ENCODE measurements around the gene AMOTL2.

Gene AMOTL2

DNA sequence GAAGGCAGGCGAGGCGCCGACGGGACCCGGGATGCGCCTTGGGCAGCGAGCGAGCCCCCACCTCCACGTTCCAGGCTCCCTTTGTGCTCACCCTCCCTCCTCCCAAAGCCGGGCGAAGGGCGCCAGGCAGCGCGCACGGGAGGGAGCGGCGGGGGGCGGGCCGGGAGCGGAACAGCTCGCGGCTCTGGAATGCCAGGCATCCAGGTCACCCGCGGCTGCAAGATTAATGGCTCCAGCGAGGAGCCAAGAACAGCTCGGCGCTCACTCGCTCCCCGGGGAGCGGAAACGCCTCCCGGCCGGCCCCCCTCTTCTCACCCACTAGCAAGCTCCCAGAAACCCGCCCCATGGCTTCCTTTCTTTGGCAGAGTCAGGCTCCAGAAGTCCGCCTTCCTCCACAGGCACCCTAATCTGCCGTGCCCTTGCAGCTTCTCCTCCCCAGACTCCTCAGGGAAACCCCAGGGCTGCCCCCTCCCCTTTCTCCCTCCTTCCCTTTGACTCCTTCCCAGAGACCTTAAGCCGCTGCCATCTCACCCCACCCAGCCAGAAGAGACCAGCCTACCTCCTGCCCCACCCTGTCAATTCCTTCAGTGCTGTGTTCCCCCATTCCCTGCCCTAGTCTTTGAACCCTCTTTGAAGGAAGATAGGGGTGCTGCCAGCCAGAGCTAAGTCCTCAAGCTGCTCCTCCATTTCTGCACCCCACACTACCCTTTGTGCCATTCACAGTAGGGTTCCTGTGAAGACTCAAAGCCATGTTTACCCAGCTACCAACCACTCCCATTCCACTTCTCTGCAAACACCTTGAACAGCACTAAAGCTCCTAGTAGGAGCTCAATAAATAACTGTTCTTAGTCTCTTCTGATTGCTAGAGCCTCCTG is 9.9 kb downstream of the AMOTL2 start:
- TF ChIP-seq, protein P1, sequence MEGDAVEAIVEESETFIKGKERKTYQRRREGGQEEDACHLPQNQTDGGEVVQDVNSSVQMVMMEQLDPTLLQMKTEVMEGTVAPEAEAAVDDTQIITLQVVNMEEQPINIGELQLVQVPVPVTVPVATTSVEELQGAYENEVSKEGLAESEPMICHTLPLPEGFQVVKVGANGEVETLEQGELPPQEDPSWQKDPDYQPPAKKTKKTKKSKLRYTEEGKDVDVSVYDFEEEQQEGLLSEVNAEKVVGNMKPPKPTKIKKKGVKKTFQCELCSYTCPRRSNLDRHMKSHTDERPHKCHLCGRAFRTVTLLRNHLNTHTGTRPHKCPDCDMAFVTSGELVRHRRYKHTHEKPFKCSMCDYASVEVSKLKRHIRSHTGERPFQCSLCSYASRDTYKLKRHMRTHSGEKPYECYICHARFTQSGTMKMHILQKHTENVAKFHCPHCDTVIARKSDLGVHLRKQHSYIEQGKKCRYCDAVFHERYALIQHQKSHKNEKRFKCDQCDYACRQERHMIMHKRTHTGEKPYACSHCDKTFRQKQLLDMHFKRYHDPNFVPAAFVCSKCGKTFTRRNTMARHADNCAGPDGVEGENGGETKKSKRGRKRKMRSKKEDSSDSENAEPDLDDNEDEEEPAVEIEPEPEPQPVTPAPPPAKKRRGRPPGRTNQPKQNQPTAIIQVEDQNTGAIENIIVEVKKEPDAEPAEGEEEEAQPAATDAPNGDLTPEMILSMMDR (IDR thresholded peaks at IDR 0.05; ENCODE audit: control insufficient read depth, insufficient read depth, low read depth, low read length, missing control alignments): no peak
- peak overlapping the region; percentile 20 for H3K4me3 ChIP-seq (ENCODE audit: control insufficient read depth, low read depth, low read length)
- DNase-seq (ENCODE audit: low read depth): peak; percentile 95

DNA sequence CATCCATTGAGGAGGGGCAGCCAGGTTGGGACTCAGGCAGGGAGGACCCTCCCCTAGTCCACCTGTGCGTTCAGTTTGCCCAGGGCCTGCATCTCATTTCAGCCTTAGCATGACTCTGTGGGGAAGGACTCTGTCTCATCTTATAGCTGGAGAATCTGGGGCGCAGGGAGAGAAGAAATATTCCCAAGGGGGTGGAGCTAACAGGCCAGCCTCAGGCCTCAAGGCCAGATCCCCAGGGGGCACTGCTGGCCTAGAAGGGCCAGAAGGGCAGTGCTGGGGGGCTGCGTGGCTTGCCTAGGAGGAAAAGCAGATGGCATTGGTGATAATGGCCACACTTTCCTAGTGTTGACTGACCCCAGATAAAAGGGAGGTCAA is 10.9 kb downstream of the AMOTL2 start:
- no peak for DNase-seq (ENCODE audit: low read depth)
- no peak overlapping the region for H3K4me3 ChIP-seq (ENCODE audit: control insufficient read depth, low read depth, low read length)
- TF ChIP-seq, protein P1 (IDR thresholded peaks at IDR 0.05; ENCODE audit: control insufficient read depth, insufficient read depth, low read depth, low read length, missing control alignments): peak; percentile 11

DNA sequence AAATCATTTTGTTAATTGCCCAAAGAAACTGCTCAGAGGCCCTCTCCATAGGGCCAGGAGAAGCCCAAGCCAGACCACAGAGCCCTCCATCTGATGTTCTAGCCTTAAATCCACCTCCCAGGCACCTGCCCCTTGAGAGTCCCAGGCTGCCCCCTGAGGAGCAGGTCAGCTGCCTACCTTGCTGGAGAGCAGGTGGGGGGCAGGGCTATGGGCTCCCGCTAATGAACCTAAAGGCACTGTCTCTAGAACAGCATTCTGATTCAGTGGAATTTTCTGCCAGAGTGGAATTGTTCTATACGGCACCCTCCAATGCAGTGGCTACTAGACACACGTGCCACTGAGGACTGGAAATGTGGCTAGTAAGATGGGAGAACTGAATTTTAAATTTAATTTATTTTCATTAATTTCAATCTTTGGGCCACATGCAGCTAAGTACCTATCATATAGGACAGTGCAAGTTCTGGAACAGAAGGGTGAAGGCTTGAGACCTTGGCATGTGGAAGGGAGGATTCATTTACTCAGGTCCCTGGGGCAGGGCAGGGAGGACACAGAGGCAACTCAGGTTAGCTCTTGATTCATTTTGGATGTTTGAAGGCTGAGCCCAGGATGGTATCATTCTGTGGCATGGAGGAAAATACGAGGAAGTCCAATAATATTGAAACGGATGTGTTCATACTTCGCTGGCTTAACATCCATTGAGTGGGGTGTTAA is 11.4 kb downstream of the AMOTL2 start:
- TF ChIP-seq, protein P1 (IDR thresholded peaks at IDR 0.05; ENCODE audit: control insufficient read depth, insufficient read depth, low read depth, low read length, missing control alignments): no peak
- H3K4me3 ChIP-seq (ENCODE audit: control insufficient read depth, low read depth, low read length): no peak overlapping the region
- DNase-seq (ENCODE audit: low read depth): no peak

DNA sequence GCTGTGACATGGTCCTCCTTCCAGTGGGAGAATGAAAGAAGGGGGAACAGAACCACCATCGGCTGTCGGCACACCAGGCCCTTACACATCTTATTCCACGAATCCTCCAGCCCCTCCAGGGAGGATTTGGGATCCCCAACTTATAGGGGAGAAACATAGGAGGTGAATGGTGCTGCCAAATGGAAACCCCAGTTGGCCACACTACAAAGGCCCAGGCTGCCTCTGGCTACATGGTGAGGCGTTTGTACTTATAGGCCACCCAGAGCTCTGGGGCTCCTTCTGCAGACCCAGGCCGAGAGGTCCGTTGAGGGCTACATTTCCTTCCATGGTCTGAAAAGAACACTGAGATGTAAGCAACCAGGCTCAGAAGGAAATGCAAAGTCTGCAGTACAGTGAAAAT is 12.0 kb downstream of the AMOTL2 start:
- TF ChIP-seq, protein P1 (IDR thresholded peaks at IDR 0.05; ENCODE audit: control insufficient read depth, insufficient read depth, low read depth, low read length, missing control alignments): no peak
- no peak for DNase-seq (ENCODE audit: low read depth)
- H3K4me3 ChIP-seq (ENCODE audit: control insufficient read depth, low read depth, low read length): no peak overlapping the region

DNA sequence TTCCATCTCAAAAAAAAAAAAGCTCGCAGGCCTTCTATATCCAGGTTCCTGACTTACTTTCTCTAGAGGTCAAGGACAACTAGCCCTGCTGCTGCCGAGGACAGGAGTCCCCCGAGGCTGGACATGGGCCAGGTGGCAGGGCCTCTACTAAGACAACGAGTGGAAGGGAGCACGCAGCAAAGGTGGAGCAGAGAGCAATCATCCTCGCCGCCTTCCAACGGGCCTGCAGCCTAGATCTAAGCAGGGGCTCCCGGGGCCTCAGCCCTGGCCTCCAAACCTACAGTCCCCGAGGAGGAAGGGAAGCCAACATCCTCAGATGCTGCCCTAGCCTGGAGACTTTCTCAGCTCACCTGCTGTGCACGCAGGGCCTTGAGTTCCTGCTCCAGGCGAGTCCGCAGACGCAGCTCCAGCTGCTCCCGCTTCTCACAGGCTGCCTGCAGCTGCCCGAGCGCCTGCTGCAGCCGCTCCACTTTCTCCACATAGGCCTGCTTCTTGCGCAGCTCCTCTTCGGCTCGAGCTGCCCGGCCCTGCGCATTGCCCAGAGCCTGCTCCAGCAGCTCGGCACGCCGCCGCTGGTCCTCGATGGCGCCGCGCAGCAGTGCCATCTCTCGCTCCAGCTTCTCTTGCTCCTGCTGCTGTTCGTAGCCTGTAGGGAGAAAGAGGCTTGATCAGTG is 12.9 kb downstream of the AMOTL2 start:
- TF ChIP-seq, protein P1 (IDR thresholded peaks at IDR 0.05; ENCODE audit: control insufficient read depth, insufficient read depth, low read depth, low read length, missing control alignments): no peak
- H3K4me3 ChIP-seq (ENCODE audit: control insufficient read depth, low read depth, low read length): no peak overlapping the region
- no peak for DNase-seq (ENCODE audit: low read depth)

DNA sequence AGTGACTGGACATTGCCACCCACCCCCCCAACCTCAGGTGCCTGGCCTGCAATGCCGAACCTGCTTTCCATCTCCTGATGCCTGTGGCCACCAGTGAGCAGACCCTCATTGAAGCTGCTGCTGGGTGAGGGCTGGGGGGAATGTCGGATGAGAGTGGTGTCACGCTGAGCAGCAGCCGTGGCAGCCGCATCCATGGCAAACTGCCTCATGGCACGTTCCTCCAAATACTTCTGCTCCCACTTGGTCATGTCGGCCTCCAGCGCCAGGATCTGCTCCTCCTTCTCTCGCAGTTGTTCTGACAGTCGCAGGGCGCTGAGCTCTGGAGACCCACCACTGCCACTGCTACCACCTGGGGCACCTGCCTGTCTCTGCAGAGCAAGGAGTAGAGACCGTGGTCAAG is 14.2 kb downstream of the AMOTL2 start:
- DNase-seq (ENCODE audit: low read depth): no peak
- TF ChIP-seq, protein P1 (IDR thresholded peaks at IDR 0.05; ENCODE audit: control insufficient read depth, insufficient read depth, low read depth, low read length, missing control alignments): no peak
- H3K4me3 ChIP-seq (ENCODE audit: control insufficient read depth, low read depth, low read length): no peak overlapping the region
